HepG2 (cell line): ENCODE data around the gene CSNK1D. TPM values are rescaled to one million over a fixed set of nuclear protein-coding genes. Genes with fewer than 3 reads are reported as not detected.

Experiments used
- DPF2 ChIP-seq: sonication (generic); formaldehyde crosslinking; IDR thresholded peaks from 2 replicates; pipeline ENCODE4 v1.4.0; 2020; ENCODE audit warnings: mild to moderate bottlenecking, low read depth, missing genetic modification reagents, borderline replicate concordance
- HOXA5 ChIP-seq: sonication (generic); formaldehyde crosslinking; IDR thresholded peaks from 2 replicates; pipeline ENCODE4 v1.4.0; 2020; ENCODE audit warnings: missing genetic modification reagents
- JUND ChIP-seq: sonication (generic); formaldehyde crosslinking; IDR thresholded peaks from 2 replicates; pipeline ENCODE4 v1.8.0; 2022; ENCODE audit warnings: mild to moderate bottlenecking, missing genetic modification reagents
- MIER2 ChIP-seq: IDR thresholded peaks from 2 replicates; pipeline ENCODE4 v1.6.1; 2016; ENCODE audit warnings: missing biosample characterization, missing genetic modification reagents
- NR3C1 ChIP-seq: sonication (generic); formaldehyde crosslinking; IDR thresholded peaks from 2 replicates; pipeline ENCODE4 v1.4.0; 2020; ENCODE audit warnings: missing genetic modification reagents
- ONECUT2 ChIP-seq: sonication (generic); formaldehyde crosslinking; IDR thresholded peaks from 2 replicates; pipeline ENCODE4 v1.4.0; 2020; ENCODE audit warnings: missing genetic modification reagents
- RBM39 ChIP-seq: fragments of 200-400 bp; formaldehyde crosslinking; IDR thresholded peaks from one replicate; pipeline ENCODE4 v1.6.1; 2018; ENCODE audit warnings: antibody characterized with exemption, mild to moderate bottlenecking, low read depth, low read length; ENCODE audit not compliant: poor library complexity, severe bottlenecking
- RELA ChIP-seq: sonication (generic); formaldehyde crosslinking; IDR thresholded peaks from 2 replicates; pipeline ENCODE4 v1.4.0; 2020; ENCODE audit warnings: missing genetic modification reagents
- SAFB2 ChIP-seq: sonication (generic); formaldehyde crosslinking; IDR thresholded peaks from 2 replicates; pipeline ENCODE4 v1.5.1; 2020; ENCODE audit warnings: missing genetic modification reagents, low read depth, mild to moderate bottlenecking, borderline replicate concordance
- STAT5B ChIP-seq: sonication (generic); formaldehyde crosslinking; IDR thresholded peaks from 2 replicates; pipeline ENCODE4 v1.4.0; 2020; ENCODE audit warnings: missing genetic modification reagents
- TBX3 ChIP-seq: fragments of 450-650 bp; IDR thresholded peaks from 2 replicates; pipeline ENCODE4 v1.6.1; 2017; ENCODE audit warnings: antibody characterized with exemption, mild to moderate bottlenecking, inconsistent platforms, borderline replicate concordance
- TMF1 ChIP-seq: sonication (generic); formaldehyde crosslinking; IDR thresholded peaks from 2 replicates; pipeline ENCODE4 v1.8.1; 2022; ENCODE audit warnings: low read depth, missing genetic modification reagents
- ZNF567 ChIP-seq: sonication (generic); formaldehyde crosslinking; IDR thresholded peaks from 2 replicates; pipeline ENCODE4 v1.8.1; 2023; ENCODE audit warnings: mild to moderate bottlenecking, missing genetic modification reagents, borderline replicate concordance
- ZSCAN25 ChIP-seq: sonication (generic); formaldehyde crosslinking; IDR thresholded peaks from 2 replicates; pipeline ENCODE4 v1.8.0; 2022; ENCODE audit warnings: mild to moderate bottlenecking, missing genetic modification reagents
- polyA plus RNA-seq, 8 experiments: library from polyadenylated mRNA; depleted of rRNA in 3 of 8; stranded (reverse) in 7 of 8; unstranded in 1 of 8; fragments of >200 nt; fragmentation: Illumina TruSeq in 4 of 8; extraction: Trizol in 4 of 8; gene quantifications; 2 replicates each; pipeline versions ENCODE4 v1.2.1 to v1.2.3, GENCODE V29; 2011 to 2016; ENCODE audit warnings: low read depth in 4 of 8, missing spikeins in 1 of 8, mixed read lengths in 1 of 8; ENCODE audit not compliant: insufficient read depth in 1 of 8
- total RNA-seq, 5 experiments: library from RNA; depleted of rRNA; stranded (reverse); fragments of >200 nt; fragmentation: Illumina TruSeq; extraction: Trizol; gene quantifications; 2 replicates each; pipeline ENCODE4 v1.2.3, GENCODE V29; 2016; ENCODE audit warnings: low read depth in 1 of 5
- TF ChIP-seq, protein P1 (sequence below): sonication (generic); formaldehyde crosslinking; IDR thresholded peaks from 2 replicates; pipeline ENCODE4 v1.5.1; 2020; ENCODE audit warnings: missing genetic modification reagents, mild to moderate bottlenecking, borderline replicate concordance
- TF ChIP-seq, protein P2 (sequence below): sonication (generic); formaldehyde crosslinking; IDR thresholded peaks from 2 replicates; pipeline ENCODE4 v1.4.0; 2020; ENCODE audit warnings: mild to moderate bottlenecking, missing genetic modification reagents
- TF ChIP-seq, protein P3 (sequence below): sonication (generic); formaldehyde crosslinking; IDR thresholded peaks from 2 replicates; pipeline ENCODE4 v1.8.0; 2022; ENCODE audit warnings: missing genetic modification reagents, mild to moderate bottlenecking, inconsistent platforms, borderline replicate concordance
- TF ChIP-seq, protein P4 (sequence below), 2 experiments: fragments of 450-650 bp in 1 of 2; sonication (generic) in 1 of 2; formaldehyde crosslinking; IDR thresholded peaks; 2 replicates each; pipeline versions ENCODE4 v1.5.0 to v1.8.0; 2020 to 2022; ENCODE audit warnings: mild to moderate bottlenecking in 1 of 2, missing genetic modification reagents in 1 of 2
- TF ChIP-seq, protein P5 (sequence below): IDR thresholded peaks from 2 replicates; pipeline ENCODE4 v1.6.1; 2018; ENCODE audit warnings: missing genetic modification reagents, mild to moderate bottlenecking, missing compliant biosample characterization
- TF ChIP-seq, protein P6 (sequence below): sonication (generic); formaldehyde crosslinking; IDR thresholded peaks from 2 replicates; pipeline ENCODE4 v1.5.0; 2020; ENCODE audit warnings: missing genetic modification reagents
- TF ChIP-seq, protein P7 (sequence below): sonication (generic); formaldehyde crosslinking; IDR thresholded peaks from 2 replicates; pipeline ENCODE4 v1.8.0; 2022; ENCODE audit warnings: missing genetic modification reagents, mild to moderate bottlenecking, borderline replicate concordance

The CSNK1D gene
- total and polyA plus RNA-seq, 2 of the 13 experiments (the other 11 are each of a cell fraction or from before 2014, with no cell fraction given): 31.5 to 128 TPM

DNA sequence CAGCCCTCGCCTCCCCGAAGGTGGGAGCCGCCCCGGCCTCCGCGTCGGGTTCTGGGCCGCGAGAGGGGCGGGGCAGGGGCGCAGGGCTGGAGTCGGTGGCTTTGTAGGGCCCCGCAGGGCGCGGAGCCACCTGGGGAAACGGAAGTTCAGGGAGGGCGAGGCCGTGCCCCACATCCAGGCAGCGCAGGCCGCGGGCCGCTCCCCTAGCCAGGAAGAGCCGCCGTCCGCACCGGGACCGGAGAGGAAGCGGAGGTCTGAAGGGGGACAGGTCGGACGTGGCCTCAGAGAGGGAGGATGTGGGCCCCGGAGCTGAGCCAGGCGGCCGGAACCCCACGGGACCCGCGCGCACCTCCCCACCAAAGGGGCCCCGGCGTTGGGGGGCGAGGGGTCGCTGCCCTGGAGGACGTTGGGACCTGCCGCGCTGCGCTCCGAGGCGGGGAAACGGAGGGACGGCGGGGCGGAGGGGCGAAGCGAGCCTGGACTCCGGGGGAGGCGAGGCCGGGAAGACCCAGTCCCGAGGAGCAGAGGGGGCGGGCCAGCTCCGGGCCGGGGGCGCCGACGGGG lies 45.1 kb downstream of the CSNK1D start (continued):
- TF ChIP-seq TBX3 (no peak), SAFB2 (CRISPR knock-in tag) (no peak), RBM39 (peak; percentile 38), STAT5B (CRISPR knock-in tag) (no peak), HOXA5 (CRISPR knock-in tag) (no peak; the same call in 1 of the 2 replicates), ONECUT2 (CRISPR knock-in tag) (no peak), NR3C1 (CRISPR knock-in tag) (0 out of 2 replicates have a peak, but pooled peaks have one; percentile 15), RELA (CRISPR knock-in tag) (no peak; the same call in 1 of the 2 replicates), ZNF567 (CRISPR knock-in tag) (no peak), JUND (CRISPR knock-in tag) (no peak), ZSCAN25 (CRISPR knock-in tag) (peak; percentile 77), MIER2 (CRISPR knock-in tag) (no peak), DPF2 (CRISPR knock-in tag) (no peak), TMF1 (CRISPR knock-in tag) (no peak)
- TF ChIP-seq, protein P1, sequence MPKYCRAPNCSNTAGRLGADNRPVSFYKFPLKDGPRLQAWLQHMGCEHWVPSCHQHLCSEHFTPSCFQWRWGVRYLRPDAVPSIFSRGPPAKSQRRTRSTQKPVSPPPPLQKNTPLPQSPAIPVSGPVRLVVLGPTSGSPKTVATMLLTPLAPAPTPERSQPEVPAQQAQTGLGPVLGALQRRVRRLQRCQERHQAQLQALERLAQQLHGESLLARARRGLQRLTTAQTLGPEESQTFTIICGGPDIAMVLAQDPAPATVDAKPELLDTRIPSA (CRISPR knock-in tag): no peak
- TF ChIP-seq, protein P2, sequence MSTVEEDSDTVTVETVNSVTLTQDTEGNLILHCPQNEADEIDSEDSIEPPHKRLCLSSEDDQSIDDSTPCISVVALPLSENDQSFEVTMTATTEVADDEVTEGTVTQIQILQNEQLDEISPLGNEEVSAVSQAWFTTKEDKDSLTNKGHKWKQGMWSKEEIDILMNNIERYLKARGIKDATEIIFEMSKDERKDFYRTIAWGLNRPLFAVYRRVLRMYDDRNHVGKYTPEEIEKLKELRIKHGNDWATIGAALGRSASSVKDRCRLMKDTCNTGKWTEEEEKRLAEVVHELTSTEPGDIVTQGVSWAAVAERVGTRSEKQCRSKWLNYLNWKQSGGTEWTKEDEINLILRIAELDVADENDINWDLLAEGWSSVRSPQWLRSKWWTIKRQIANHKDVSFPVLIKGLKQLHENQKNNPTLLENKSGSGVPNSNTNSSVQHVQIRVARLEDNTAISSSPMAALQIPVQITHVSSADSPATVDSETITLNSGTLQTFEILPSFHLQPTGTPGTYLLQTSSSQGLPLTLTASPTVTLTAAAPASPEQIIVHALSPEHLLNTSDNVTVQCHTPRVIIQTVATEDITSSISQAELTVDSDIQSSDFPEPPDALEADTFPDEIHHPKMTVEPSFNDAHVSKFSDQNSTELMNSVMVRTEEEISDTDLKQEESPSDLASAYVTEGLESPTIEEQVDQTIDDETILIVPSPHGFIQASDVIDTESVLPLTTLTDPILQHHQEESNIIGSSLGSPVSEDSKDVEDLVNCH (CRISPR knock-in tag): no peak; the same call in 1 of the 2 replicates
- TF ChIP-seq, protein P3, sequence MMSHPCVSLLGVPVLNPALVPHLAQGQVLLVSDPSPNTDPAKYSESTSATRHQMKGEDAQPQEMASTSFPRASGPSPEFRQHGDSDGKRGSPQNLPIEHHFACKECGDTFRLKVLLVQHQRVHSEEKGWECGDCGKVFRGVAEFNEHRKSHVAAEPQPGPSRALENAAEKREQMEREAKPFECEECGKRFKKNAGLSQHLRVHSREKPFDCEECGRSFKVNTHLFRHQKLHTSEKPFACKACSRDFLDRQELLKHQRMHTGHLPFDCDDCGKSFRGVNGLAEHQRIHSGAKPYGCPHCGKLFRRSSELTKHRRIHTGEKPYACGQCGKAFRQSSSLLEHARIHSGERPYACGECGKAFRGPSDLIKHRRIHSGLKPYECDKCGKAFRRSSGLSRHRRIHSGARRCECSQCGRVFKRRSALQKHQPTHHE (CRISPR knock-in tag): no peak
- TF ChIP-seq, protein P4, sequence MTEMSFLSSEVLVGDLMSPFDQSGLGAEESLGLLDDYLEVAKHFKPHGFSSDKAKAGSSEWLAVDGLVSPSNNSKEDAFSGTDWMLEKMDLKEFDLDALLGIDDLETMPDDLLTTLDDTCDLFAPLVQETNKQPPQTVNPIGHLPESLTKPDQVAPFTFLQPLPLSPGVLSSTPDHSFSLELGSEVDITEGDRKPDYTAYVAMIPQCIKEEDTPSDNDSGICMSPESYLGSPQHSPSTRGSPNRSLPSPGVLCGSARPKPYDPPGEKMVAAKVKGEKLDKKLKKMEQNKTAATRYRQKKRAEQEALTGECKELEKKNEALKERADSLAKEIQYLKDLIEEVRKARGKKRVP (CRISPR knock-in tag; IDR thresholded peaks at IDR 0.05): 0 out of 4 replicates have a peak, but pooled peaks of 1 of the 2 experiments have one; percentile 44
- TF ChIP-seq, protein P5, sequence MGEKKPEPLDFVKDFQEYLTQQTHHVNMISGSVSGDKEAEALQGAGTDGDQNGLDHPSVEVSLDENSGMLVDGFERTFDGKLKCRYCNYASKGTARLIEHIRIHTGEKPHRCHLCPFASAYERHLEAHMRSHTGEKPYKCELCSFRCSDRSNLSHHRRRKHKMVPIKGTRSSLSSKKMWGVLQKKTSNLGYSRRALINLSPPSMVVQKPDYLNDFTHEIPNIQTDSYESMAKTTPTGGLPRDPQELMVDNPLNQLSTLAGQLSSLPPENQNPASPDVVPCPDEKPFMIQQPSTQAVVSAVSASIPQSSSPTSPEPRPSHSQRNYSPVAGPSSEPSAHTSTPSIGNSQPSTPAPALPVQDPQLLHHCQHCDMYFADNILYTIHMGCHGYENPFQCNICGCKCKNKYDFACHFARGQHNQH (CRISPR knock-in tag): peak; percentile 69; the same call in 1 of the 2 replicates
- TF ChIP-seq, protein P6, sequence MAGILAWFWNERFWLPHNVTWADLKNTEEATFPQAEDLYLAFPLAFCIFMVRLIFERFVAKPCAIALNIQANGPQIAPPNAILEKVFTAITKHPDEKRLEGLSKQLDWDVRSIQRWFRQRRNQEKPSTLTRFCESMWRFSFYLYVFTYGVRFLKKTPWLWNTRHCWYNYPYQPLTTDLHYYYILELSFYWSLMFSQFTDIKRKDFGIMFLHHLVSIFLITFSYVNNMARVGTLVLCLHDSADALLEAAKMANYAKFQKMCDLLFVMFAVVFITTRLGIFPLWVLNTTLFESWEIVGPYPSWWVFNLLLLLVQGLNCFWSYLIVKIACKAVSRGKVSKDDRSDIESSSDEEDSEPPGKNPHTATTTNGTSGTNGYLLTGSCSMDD (CRISPR knock-in tag): no peak
- TF ChIP-seq, protein P7, sequence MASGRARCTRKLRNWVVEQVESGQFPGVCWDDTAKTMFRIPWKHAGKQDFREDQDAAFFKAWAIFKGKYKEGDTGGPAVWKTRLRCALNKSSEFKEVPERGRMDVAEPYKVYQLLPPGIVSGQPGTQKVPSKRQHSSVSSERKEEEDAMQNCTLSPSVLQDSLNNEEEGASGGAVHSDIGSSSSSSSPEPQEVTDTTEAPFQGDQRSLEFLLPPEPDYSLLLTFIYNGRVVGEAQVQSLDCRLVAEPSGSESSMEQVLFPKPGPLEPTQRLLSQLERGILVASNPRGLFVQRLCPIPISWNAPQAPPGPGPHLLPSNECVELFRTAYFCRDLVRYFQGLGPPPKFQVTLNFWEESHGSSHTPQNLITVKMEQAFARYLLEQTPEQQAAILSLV (CRISPR knock-in tag): no peak
